GM23338 (cell line): ENCODE results near the gene NGF. TPM values are rescaled to one million over a fixed set of nuclear protein-coding genes. Genes with fewer than 3 reads are reported as not detected.

ENCODE experiments used
- ATAC-seq: fragments of 200-7000 bp; cut with Tn5 transposase; 3 replicates; pipeline ENCODE4 v1.9.1; 2020
- DNase-seq: peaks from one replicate; pipeline ENCODE4 v3.0.0-alpha.2; 2015; ENCODE audit warnings: low spot score
- H2AFZ ChIP-seq: fragments of 200-600 bp; sonication (generic); 2 replicates; pipeline ENCODE4 v1.8.0; 2016; ENCODE audit warnings: antibody characterized with exemption, mild to moderate bottlenecking, moderate library complexity
- H3F3A ChIP-seq: fragments of 200-600 bp; sonication (generic); replicated peaks from 2 replicates; pipeline ENCODE4 v1.8.0; 2017; ENCODE audit warnings: antibody characterized with exemption, mixed run types, low read depth
- H3K27ac ChIP-seq: fragments of 200-600 bp; sonication (generic); 2 replicates; pipeline ENCODE4 v1.6.1; 2016; ENCODE audit warnings: low read depth
- H3K27me3 ChIP-seq: fragments of 200-600 bp; sonication (generic); 2 replicates; pipeline ENCODE4 v1.8.0; 2016; ENCODE audit warnings: mild to moderate bottlenecking, mixed run types, moderate library complexity; ENCODE audit not compliant: insufficient read depth
- H3K36me3 ChIP-seq: fragments of 200-600 bp; sonication (generic); 2 replicates; pipeline ENCODE4 v1.8.0; 2016; ENCODE audit warnings: mild to moderate bottlenecking; ENCODE audit not compliant: insufficient read depth
- H3K4me1 ChIP-seq: fragments of 200-600 bp; sonication (generic); 2 replicates; pipeline ENCODE4 v1.8.0; 2016; ENCODE audit warnings: mild to moderate bottlenecking, moderate library complexity; ENCODE audit not compliant: insufficient read depth
- H3K4me2 ChIP-seq: fragments of 200-600 bp; sonication (generic); 2 replicates; pipeline ENCODE4 v1.7.1; 2017; ENCODE audit warnings: mixed run types
- H3K4me3 ChIP-seq: fragments of 200-600 bp; sonication (generic); 2 replicates; pipeline ENCODE4 v1.6.1; 2016; ENCODE audit warnings: mixed run types
- H3K79me2 ChIP-seq: fragments of 200-600 bp; sonication (generic); replicated peaks from 2 replicates; pipeline ENCODE4 v1.8.0; 2017; ENCODE audit warnings: mild to moderate bottlenecking; ENCODE audit not compliant: insufficient read depth
- H3K9me2 ChIP-seq: fragments of 200-600 bp; sonication (generic); 2 replicates; pipeline ENCODE4 v1.8.0; 2017; ENCODE audit not compliant: insufficient read depth
- H4K20me1 ChIP-seq: fragments of 200-600 bp; sonication (generic); replicated peaks from 2 replicates; pipeline ENCODE4 v1.8.0; 2017; ENCODE audit warnings: mild to moderate bottlenecking; ENCODE audit not compliant: insufficient read depth
- H3K27ac Mint-ChIP-seq: 2 replicates; pipeline ENCODE4 v1.8.0; 2020; ENCODE audit warnings: inconsistent platforms, mild to moderate bottlenecking, moderate library complexity, mixed read lengths
- H3K27me3 Mint-ChIP-seq: 3 replicates; pipeline ENCODE4 v1.8.0; 2022; ENCODE audit warnings: low read depth, mild to moderate bottlenecking, moderate library complexity, mixed read lengths, inconsistent platforms; ENCODE audit not compliant: insufficient read depth, poor library complexity
- H3K36me3 Mint-ChIP-seq: 3 replicates; pipeline ENCODE4 v1.8.0; 2021; ENCODE audit warnings: low read depth, mild to moderate bottlenecking, inconsistent platforms, moderate library complexity, mixed read lengths
- H3K4me1 Mint-ChIP-seq: 3 replicates; pipeline ENCODE4 v1.8.0; 2020; ENCODE audit warnings: mild to moderate bottlenecking, inconsistent platforms, mixed read lengths
- H3K4me3 Mint-ChIP-seq: 3 replicates; pipeline ENCODE4 v1.8.0; 2021; ENCODE audit warnings: moderate library complexity, mild to moderate bottlenecking, inconsistent platforms, mixed read lengths
- H3K9me3 Mint-ChIP-seq: 3 replicates; pipeline ENCODE4 v1.8.0; 2020; ENCODE audit warnings: moderate library complexity, mild to moderate bottlenecking, inconsistent platforms, mixed read lengths
- CREB1 ChIP-seq: fragments of 250-450 bp; sonication (Bioruptor Pico); IDR thresholded peaks from 2 replicates; pipeline ENCODE4 v1.5.0; 2020; ENCODE audit warnings: low read depth, mild to moderate bottlenecking, moderate library complexity
- EZH2 ChIP-seq: fragments of 200-600 bp; sonication (generic); IDR thresholded peaks from one replicate; pipeline ENCODE4 v1.8.0; 2017; ENCODE audit warnings: antibody characterized with exemption, mild to moderate bottlenecking, low read depth; ENCODE audit not compliant: unreplicated experiment
- EZH2phosphoT487 ChIP-seq: fragments of 200-600 bp; sonication (generic); IDR thresholded peaks from one replicate; pipeline ENCODE4 v1.8.1; 2018; ENCODE audit warnings: antibody characterized with exemption; ENCODE audit not compliant: unreplicated experiment
- STAT1 ChIP-seq: IDR thresholded peaks from one replicate; pipeline ENCODE4 v1.6.1; 2016; ENCODE audit warnings: antibody characterized with exemption; ENCODE audit not compliant: unreplicated experiment
- polyA plus RNA-seq: library from polyadenylated mRNA; unstranded; fragments of >200 nt; fragmentation: Nextera tagmentation; extraction: Ambion mirVana; gene quantifications from 2 replicates; pipeline ENCODE4 v1.2.1, GENCODE V29; 2016
- total RNA-seq: library from RNA; depleted of rRNA; stranded (reverse); fragments of >200 nt; shearing (Covaris generic); gene quantifications from 2 replicates; pipeline ENCODE4 v1.2.3, GENCODE V29; 2014
- TF ChIP-seq, protein P1 (sequence below): fragments of 250-450 bp; sonication (Bioruptor Pico); IDR thresholded peaks from 2 replicates; pipeline ENCODE4 v1.5.0; 2020; ENCODE audit warnings: mild to moderate bottlenecking, moderate library complexity
- TF ChIP-seq, protein P2 (sequence below): IDR thresholded peaks from 2 replicates; pipeline ENCODE4 v1.6.1; 2016; ENCODE audit warnings: antibody characterized with exemption

NGF gene
- total and polyA plus RNA-seq, 2 experiments from 2014 or later = 0.28 to 0.92 TPM

DNA sequence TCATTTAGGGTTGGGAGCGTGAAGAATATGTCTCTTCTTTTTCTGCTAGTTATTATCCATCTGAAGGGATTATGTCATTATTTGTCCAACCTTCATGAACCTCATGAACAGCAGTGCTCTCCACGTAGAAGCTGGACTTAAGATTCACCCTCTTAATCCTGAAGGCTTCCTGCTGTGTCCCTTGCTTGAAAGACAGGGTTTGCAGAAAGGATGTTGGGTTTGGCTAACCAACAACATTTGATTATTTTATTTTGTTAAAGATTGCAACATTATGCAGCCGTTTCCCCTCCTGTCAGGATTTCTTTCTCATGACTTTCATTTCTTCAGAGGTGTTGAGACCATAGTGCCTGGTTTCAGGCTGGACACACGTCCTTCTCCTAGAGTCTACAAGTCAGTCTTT, 75.2 kb downstream of the NGF start (continued):
- TF ChIP-seq, protein P1, sequence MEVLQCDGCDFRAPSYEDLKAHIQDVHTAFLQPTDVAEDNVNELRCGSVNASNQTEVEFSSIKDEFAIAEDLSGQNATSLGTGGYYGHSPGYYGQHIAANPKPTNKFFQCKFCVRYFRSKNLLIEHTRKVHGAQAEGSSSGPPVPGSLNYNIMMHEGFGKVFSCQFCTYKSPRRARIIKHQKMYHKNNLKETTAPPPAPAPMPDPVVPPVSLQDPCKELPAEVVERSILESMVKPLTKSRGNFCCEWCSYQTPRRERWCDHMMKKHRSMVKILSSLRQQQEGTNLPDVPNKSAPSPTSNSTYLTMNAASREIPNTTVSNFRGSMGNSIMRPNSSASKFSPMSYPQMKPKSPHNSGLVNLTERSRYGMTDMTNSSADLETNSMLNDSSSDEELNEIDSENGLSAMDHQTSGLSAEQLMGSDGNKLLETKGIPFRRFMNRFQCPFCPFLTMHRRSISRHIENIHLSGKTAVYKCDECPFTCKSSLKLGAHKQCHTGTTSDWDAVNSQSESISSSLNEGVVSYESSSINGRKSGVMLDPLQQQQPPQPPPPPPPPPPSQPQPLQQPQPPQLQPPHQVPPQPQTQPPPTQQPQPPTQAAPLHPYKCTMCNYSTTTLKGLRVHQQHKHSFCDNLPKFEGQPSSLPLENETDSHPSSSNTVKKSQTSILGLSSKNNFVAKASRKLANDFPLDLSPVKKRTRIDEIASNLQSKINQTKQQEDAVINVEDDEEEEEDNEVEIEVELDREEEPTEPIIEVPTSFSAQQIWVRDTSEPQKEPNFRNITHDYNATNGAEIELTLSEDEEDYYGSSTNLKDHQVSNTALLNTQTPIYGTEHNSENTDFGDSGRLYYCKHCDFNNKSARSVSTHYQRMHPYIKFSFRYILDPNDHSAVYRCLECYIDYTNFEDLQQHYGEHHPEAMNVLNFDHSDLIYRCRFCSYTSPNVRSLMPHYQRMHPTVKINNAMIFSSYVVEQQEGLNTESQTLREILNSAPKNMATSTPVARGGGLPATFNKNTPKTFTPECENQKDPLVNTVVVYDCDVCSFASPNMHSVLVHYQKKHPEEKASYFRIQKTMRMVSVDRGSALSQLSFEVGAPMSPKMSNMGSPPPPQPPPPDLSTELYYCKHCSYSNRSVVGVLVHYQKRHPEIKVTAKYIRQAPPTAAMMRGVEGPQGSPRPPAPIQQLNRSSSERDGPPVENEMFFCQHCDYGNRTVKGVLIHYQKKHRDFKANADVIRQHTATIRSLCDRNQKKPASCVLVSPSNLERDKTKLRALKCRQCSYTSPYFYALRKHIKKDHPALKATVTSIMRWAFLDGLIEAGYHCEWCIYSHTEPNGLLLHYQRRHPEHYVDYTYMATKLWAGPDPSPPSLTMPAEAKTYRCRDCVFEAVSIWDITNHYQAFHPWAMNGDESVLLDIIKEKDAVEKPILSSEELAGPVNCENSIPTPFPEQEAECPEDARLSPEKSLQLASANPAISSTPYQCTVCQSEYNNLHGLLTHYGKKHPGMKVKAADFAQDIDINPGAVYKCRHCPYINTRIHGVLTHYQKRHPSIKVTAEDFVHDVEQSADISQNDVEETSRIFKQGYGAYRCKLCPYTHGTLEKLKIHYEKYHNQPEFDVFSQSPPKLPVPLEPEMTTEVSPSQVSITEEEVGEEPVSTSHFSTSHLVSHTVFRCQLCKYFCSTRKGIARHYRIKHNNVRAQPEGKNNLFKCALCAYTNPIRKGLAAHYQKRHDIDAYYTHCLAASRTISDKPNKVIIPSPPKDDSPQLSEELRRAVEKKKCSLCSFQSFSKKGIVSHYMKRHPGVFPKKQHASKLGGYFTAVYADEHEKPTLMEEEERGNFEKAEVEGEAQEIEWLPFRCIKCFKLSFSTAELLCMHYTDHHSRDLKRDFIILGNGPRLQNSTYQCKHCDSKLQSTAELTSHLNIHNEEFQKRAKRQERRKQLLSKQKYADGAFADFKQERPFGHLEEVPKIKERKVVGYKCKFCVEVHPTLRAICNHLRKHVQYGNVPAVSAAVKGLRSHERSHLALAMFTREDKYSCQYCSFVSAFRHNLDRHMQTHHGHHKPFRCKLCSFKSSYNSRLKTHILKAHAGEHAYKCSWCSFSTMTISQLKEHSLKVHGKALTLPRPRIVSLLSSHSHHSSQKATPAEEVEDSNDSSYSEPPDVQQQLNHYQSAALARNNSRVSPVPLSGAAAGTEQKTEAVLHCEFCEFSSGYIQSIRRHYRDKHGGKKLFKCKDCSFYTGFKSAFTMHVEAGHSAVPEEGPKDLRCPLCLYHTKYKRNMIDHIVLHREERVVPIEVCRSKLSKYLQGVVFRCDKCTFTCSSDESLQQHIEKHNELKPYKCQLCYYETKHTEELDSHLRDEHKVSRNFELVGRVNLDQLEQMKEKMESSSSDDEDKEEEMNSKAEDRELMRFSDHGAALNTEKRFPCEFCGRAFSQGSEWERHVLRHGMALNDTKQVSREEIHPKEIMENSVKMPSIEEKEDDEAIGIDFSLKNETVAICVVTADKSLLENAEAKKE (CRISPR knock-in tag) = no peak
- no peak for TF ChIP-seq EZH2
- TF ChIP-seq STAT1 = no peak

- no peaks in the 10 kb centered on the region; the same call in 1 of the 2 replicates for H3K36me3 ChIP-seq
- H3F3A ChIP-seq = no peaks in the 10 kb centered on the region
- Mint-ChIP-seq H3K27ac (no peak overlapping the region), H3K4me1 (no peaks in the 10 kb centered on the region), H3K36me3 (peaks cover 10% of the 10 kb centered on the region), H3K9me3 (peaks cover 15% of the 10 kb centered on the region), H3K4me3 (no peak overlapping the region), H3K27me3 (peaks cover 2% of the 10 kb centered on the region)
- ATAC-seq (no peak), DNase-seq (no peak)
- H3K4me1 ChIP-seq = no peaks in the 10 kb centered on the region
- H3K27me3 ChIP-seq = no peaks in the 10 kb centered on the region
- no peaks in the 10 kb centered on the region for H3K9me2 ChIP-seq
- no peak overlapping the region for H3K4me2 ChIP-seq
- H3K79me2 ChIP-seq = no peaks in the 10 kb centered on the region
- no peak overlapping the region for H3K4me3 ChIP-seq
- H2AFZ ChIP-seq = no peak overlapping the region
- H3K27ac ChIP-seq = no peak overlapping the region
- H4K20me1 ChIP-seq = no peaks in the 10 kb centered on the region
- TF ChIP-seq EZH2phosphoT487 (no peak), CREB1 (CRISPR knock-in tag) (no peak)
- TF ChIP-seq, protein P2, sequence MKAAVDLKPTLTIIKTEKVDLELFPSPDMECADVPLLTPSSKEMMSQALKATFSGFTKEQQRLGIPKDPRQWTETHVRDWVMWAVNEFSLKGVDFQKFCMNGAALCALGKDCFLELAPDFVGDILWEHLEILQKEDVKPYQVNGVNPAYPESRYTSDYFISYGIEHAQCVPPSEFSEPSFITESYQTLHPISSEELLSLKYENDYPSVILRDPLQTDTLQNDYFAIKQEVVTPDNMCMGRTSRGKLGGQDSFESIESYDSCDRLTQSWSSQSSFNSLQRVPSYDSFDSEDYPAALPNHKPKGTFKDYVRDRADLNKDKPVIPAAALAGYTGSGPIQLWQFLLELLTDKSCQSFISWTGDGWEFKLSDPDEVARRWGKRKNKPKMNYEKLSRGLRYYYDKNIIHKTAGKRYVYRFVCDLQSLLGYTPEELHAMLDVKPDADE = no peak
- TF ChIP-seq, protein P1 (CRISPR knock-in tag) = no peak
Observed at GRCh38 chr1:115261496-115261895, 76.6 kb downstream of the NGF start.
